IMR-90 (cell line): Measurements from ENCODE around the gene TBCD. TPM values are rescaled to one million over a fixed set of nuclear protein-coding genes. Genes with fewer than 3 reads are reported as not detected.

Experiments
- ATAC-seq: fragments of 200-7000 bp; cut with Tn5 transposase; 2 replicates; pipeline ENCODE4 v1.9.1; 2020; ENCODE audit warnings: low read depth, mild to moderate bottlenecking, moderate library complexity
- BruUV-seq: library from RNA; stranded (reverse); fragments of 400-500 nt; replicated peaks from 2 replicates; lab custom pipeline; 2021; lab: Mats Ljungman, UMichigan
- CTCF ChIA-PET: fragments of 300-600 bp; formaldehyde crosslinking; extraction: SDS; loops from one replicate; lab custom pipeline; 2021; ENCODE audit warnings: antibody characterized with exemption; lab: Yijun Ruan, JAX
- POLR2A ChIA-PET: fragments of 300-600 bp; sonication (Branson Sonifier 250); formaldehyde crosslinking; loops from one replicate; lab custom pipeline; 2022; ENCODE audit warnings: antibody characterized with exemption; ENCODE audit not compliant: unreplicated experiment; lab: Charles Lee
- DNase-seq: peaks from one replicate; pipeline ENCODE4 v3.0.0; 2013
- H2AFZ ChIP-seq: replicated peaks from 2 replicates; pipeline ENCODE3; 2013; ENCODE audit warnings: low read length, mild to moderate bottlenecking; ENCODE audit not compliant: poor library complexity
- H2AK5ac ChIP-seq: 2 replicates; pipeline ENCODE4 v1.6.1; 2013; ENCODE audit warnings: low read depth, low read length, inconsistent platforms
- H2AK9ac ChIP-seq: replicated peaks from 2 replicates; pipeline ENCODE3; 2013; ENCODE audit warnings: mild to moderate bottlenecking, low read depth, low read length, moderate library complexity; ENCODE audit not compliant: poor library complexity
- H2BK120ac ChIP-seq: 2 replicates; pipeline ENCODE4 v1.6.1; 2013; ENCODE audit warnings: low read depth, low read length, inconsistent platforms
- H2BK15ac ChIP-seq: 3 replicates; pipeline ENCODE4 v1.6.1; 2013; ENCODE audit warnings: low read depth, low read length, inconsistent platforms
- H2BK20ac ChIP-seq: 2 replicates; pipeline ENCODE4 v1.6.1; 2013; ENCODE audit warnings: low read depth, mild to moderate bottlenecking, inconsistent platforms, low read length, moderate library complexity
- H2BK5ac ChIP-seq: 2 replicates; pipeline ENCODE4 v1.6.1; 2013; ENCODE audit warnings: mild to moderate bottlenecking, low read depth, low read length, inconsistent platforms; ENCODE audit not compliant: poor library complexity, severe bottlenecking
- H3K14ac ChIP-seq: replicated peaks from 2 replicates; pipeline ENCODE4 v1.6.1; 2013; ENCODE audit warnings: low read depth, low read length, inconsistent platforms
- H3K18ac ChIP-seq: 2 replicates; pipeline ENCODE4 v1.6.1; 2013; ENCODE audit warnings: low read depth, low read length, control low read depth
- H3K23ac ChIP-seq: 2 replicates; pipeline ENCODE4 v1.6.1; 2013; ENCODE audit warnings: low read depth, low read length, inconsistent platforms
- H3K27ac ChIP-seq: 2 replicates; pipeline ENCODE4 v1.5.1; 2013; ENCODE audit warnings: mild to moderate bottlenecking, control low read depth, low read length; ENCODE audit not compliant: insufficient read depth
- H3K27me3 ChIP-seq: 2 replicates; pipeline ENCODE4 v1.6.1; 2013; ENCODE audit warnings: low read length; ENCODE audit not compliant: control insufficient read depth, insufficient read depth
- H3K36me3 ChIP-seq: 2 replicates; pipeline ENCODE4 v1.6.1; 2013; ENCODE audit warnings: low read length, mixed read lengths; ENCODE audit not compliant: control insufficient read depth, insufficient read depth
- H3K4ac ChIP-seq: 2 replicates; pipeline ENCODE4 v1.6.1; 2013; ENCODE audit warnings: low read depth, low read length, inconsistent platforms
- H3K4me1 ChIP-seq: 2 replicates; pipeline ENCODE4 v1.6.1; 2013; ENCODE audit warnings: low read length, mixed read lengths; ENCODE audit not compliant: control insufficient read depth, insufficient read depth
- H3K4me2 ChIP-seq: 2 replicates; pipeline ENCODE4 v1.6.1; 2013; ENCODE audit warnings: low read depth, mild to moderate bottlenecking, control low read depth, low read length, moderate library complexity
- H3K4me3 ChIP-seq: 2 replicates; pipeline ENCODE4 v1.5.1; 2013; ENCODE audit warnings: low read depth, mild to moderate bottlenecking, control low read depth, low read length, moderate library complexity; ENCODE audit not compliant: insufficient read depth
- H3K56ac ChIP-seq: 2 replicates; pipeline ENCODE4 v1.6.1; 2013; ENCODE audit warnings: low read length, inconsistent platforms; ENCODE audit not compliant: insufficient read depth; ENCODE audit errors: extremely low read depth
- H3K79me1 ChIP-seq, 2 experiments: 2 replicates each; pipeline ENCODE4 v1.6.1; 2013; ENCODE audit warnings: low read length in 2 of 2, inconsistent platforms in 1 of 2, low read depth in 1 of 2
- H3K9ac ChIP-seq: 2 replicates; pipeline ENCODE4 v1.6.1; 2013; ENCODE audit warnings: low read depth, low read length, control low read depth
- H3K9me1 ChIP-seq: 2 replicates; pipeline ENCODE4 v1.6.1; 2013; ENCODE audit warnings: low read length, inconsistent platforms; ENCODE audit not compliant: insufficient read depth
- H3K9me3 ChIP-seq: 2 replicates; pipeline ENCODE4 v1.6.1; 2013; ENCODE audit warnings: low read length; ENCODE audit not compliant: control insufficient read depth, insufficient read depth
- H4K20me1 ChIP-seq: 2 replicates; pipeline ENCODE4 v1.6.1; 2013; ENCODE audit warnings: low read length, inconsistent platforms; ENCODE audit not compliant: insufficient read depth
- H4K5ac ChIP-seq: 2 replicates; pipeline ENCODE4 v1.6.1; 2013; ENCODE audit warnings: mild to moderate bottlenecking, low read depth, low read length, control low read depth
- H4K8ac ChIP-seq, 2 experiments: 2 replicates each; pipeline ENCODE4 v1.6.1; 2013; ENCODE audit warnings: low read depth in 2 of 2, low read length in 2 of 2, control low read depth in 1 of 2, inconsistent platforms in 1 of 2
- H4K91ac ChIP-seq: 2 replicates; pipeline ENCODE4 v1.6.1; 2013; ENCODE audit warnings: low read depth, low read length, inconsistent platforms; ENCODE audit not compliant: insufficient read depth
- USF2 ChIP-seq: fragments of 150-350 bp; IDR thresholded peaks from 2 replicates; pipeline ENCODE4 v1.6.1; 2017; ENCODE audit warnings: mild to moderate bottlenecking, antibody characterized with exemption, low read length, low read depth
- WGBS, 2 experiments: methylation state at CpG; one replicate each; pipeline versions ENCODE4 v1.1.5 to v1.1.7; 2013; ENCODE audit warnings: missing lambda C conversion rate in 2 of 2; ENCODE audit not compliant: insufficient read length in 1 of 2; ENCODE audit errors: extremely low coverage in 2 of 2; 5-methylcytosine and 5-hydroxymethylcytosine counted together
- dilution Hi-C: fragments of 300-500 bp; cut with HindIII; formaldehyde crosslinking; loops from one replicate; pipeline ENCODE4 v1.14.3; 2018; ENCODE audit warnings: low sequenced_read_pairs; ENCODE audit not compliant: unreplicated experiment
- in situ Hi-C: fragments of 300-500 bp; cut with MboI; formaldehyde crosslinking; loops from 3 replicates; pipeline ENCODE4 v1.14.3; 2019; ENCODE audit warnings: low sequenced_read_pairs, inconsistent platforms, mixed read lengths
- intact Hi-C: fragments of 100-400 bp; cut with micrococcal nuclease; formaldehyde crosslinking; loops from 2 replicates; pipeline ENCODE4 v1.10.0; 2022
- polyA plus RNA-seq, 3 experiments: library from polyadenylated mRNA; depleted of rRNA; stranded (reverse); fragments of >200 nt; gene quantifications; 2 replicates each; pipeline ENCODE4 v1.2.3, GENCODE V29; 2012; ENCODE audit warnings: low replicate concordance in 1 of 3
- total RNA-seq: library from RNA; depleted of rRNA; stranded (reverse); fragments of >200 nt; gene quantifications from 2 replicates; pipeline ENCODE4 v1.2.3, GENCODE V29; 2012

TBCD gene
- total and polyA plus RNA-seq, 2 of the 4 experiments (the other 2 are of a cell fraction): 21.9 to 54.5 TPM

- in situ Hi-C loops: no loop called here
- Histone ChIP-seq H2AFZ (no peak overlapping the region), H4K91ac (no peak overlapping the region), H3K4me3 (no peak overlapping the region), H3K56ac (no peak overlapping the region), H2AK5ac (no peak overlapping the region), H2AK9ac (no peak overlapping the region), H3K9me3 (no peaks in the 10 kb centered on the region), H3K9ac (no peak overlapping the region), H3K4me2 (no peak overlapping the region), H3K4ac (no peak overlapping the region), H3K18ac (no peak overlapping the region), H4K5ac (no peak overlapping the region), H3K23ac (no peak overlapping the region), H3K27me3 (no peaks in the 10 kb centered on the region), H3K4me1 (no peaks in the 10 kb centered on the region), H3K27ac (no peak overlapping the region), H2BK120ac (no peak overlapping the region), H2BK20ac (no peak overlapping the region), H3K36me3 (peaks cover 13% of the 10 kb centered on the region), H2BK15ac (no peak overlapping the region), H3K9me1 (no peaks in the 10 kb centered on the region; the same call in 1 of the 2 replicates), H4K8ac (no peak overlapping the region), H3K79me1 (peaks cover 0 to 3% of the 10 kb centered on the region in 2 experiments; a peak in 1 of 4 replicates), H4K20me1 (no peaks in the 10 kb centered on the region; the same call in 1 of the 2 replicates), H3K14ac (no peak overlapping the region), H2BK5ac (no peak overlapping the region)
- ChIA-PET POLR2A (no interaction called here), CTCF (no interaction called here)
- BruUV-seq: no TSS peak
- dilution Hi-C loops: no loop called here
- 65% methylated on average over 10 of the region's 20 CpGs; no CpG with 5 or more reads in 1 of the 2 experiments for WGBS, 2 experiments
- ATAC-seq (no peak), DNase-seq (no peak)
- no peak for TF ChIP-seq USF2
- intact Hi-C loops: loop anchor here (1.0 kb wide), 1 partner anchor 36 kb away; no protein-coding TSS in a partner anchor
These were observed 160.7 kb downstream of the TBCD start for GRCh38 chr17:82912484-82913089.
